ENCODE data around the gene KCNH6.

Gene KCNH6

GRCh38 chr17:63534816-63535455 lies 11.8 kb downstream of the KCNH6 start:
- TF ChIP-seq CTCF (IDR thresholded peaks at IDR 0.05) = no peak

GRCh38 chr17:63535640-63536039 lies 12.5 kb downstream of the KCNH6 start:
- no peak for TF ChIP-seq CTCF (IDR thresholded peaks at IDR 0.05)

GRCh38 chr17:63537001-63537400 lies 13.8 kb downstream of the KCNH6 start:
- no peak for TF ChIP-seq CTCF (IDR thresholded peaks at IDR 0.05)

- TF ChIP-seq CTCF (IDR thresholded peaks at IDR 0.05) = no peak
Measured at GRCh38 chr17:63537991-63538692, 15.0 kb downstream of the KCNH6 start.

- no peak for TF ChIP-seq CTCF (IDR thresholded peaks at IDR 0.05)
Measured at GRCh38 chr17:63538693-63539595, 15.8 kb downstream of the KCNH6 start.

GRCh38 chr17:63540590-63540989 lies 17.4 kb downstream of the KCNH6 start:
- TF ChIP-seq CTCF (IDR thresholded peaks at IDR 0.05) = no peak

- no peak for TF ChIP-seq CTCF (IDR thresholded peaks at IDR 0.05)
Measured at GRCh38 chr17:63542218-63542545, 19.0 kb downstream of the KCNH6 start.

Data from LNCAP (cell line).